ENCODE results near the gene CCDC192. TPM values are rescaled to one million over a fixed set of nuclear protein-coding genes. Genes with fewer than 3 reads are reported as not detected.

CCDC192 gene
- total and polyA plus RNA-seq, 2 experiments from 2014 or later: 0.40 TPM; not detected in 1

DNA sequence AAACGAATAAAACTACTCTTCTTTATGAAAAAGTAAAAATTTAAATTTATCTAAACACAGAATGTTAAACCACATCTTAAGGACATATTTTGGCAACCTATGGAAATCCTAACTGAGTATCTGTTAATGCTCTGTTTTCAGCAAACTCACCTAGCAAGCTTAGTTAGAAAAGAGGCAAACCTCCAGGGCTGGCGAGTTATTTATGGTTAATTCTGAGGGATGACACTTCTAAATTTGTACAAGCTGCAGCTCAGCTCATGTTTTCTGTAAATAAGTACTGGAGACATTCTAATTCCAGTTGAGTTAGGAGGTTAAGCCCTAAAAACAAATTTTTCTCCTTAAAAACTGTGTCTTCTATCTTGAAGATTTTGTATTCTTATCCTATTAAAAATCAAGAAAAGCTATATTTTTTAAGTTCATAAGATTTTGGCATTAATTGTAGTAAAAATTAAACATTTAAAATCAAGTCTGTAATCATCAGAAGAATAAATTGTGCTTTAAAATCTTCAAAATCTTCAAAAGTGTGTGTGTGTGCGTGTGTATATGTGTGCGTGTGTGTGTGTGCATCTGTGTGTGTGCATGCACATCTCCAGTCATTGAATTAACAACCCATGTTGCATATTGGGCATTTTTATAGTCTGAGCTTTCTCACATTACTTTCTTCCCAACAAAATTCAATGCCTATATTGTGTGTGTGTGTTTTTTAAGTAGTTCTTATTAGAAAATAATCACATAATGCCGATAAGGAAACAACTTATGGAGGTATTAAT lies 127.8 kb downstream of the CCDC192 start:
- Histone ChIP-seq H3K27me3 (ENCODE audit: insufficient read depth) (no peaks in the 10 kb centered on the region), H3K79me2 (replicated peaks; ENCODE audit: insufficient read depth) (no peaks in the 10 kb centered on the region), H3K4me3 (no peak overlapping the region), H3K36me3 (ENCODE audit: insufficient read depth) (no peaks in the 10 kb centered on the region), H3K9me2 (ENCODE audit: insufficient read depth) (no peaks in the 10 kb centered on the region), H3K4me2 (no peak overlapping the region), H3K27ac (ENCODE audit: low read depth) (no peak overlapping the region), H3K4me1 (ENCODE audit: insufficient read depth) (no peaks in the 10 kb centered on the region), H3F3A (replicated peaks; ENCODE audit: low read depth) (no peaks in the 10 kb centered on the region), H4K20me1 (replicated peaks; ENCODE audit: insufficient read depth) (no peaks in the 10 kb centered on the region), H2AFZ (no peak overlapping the region)
- H3K9me3 Mint-ChIP-seq: no peaks in the 10 kb centered on the region; the same call in 1 of the 3 replicates
- DNase-seq (ENCODE audit: low spot score) (no peak), ATAC-seq (no peak)
- no peaks in the 10 kb centered on the region for H3K36me3 Mint-ChIP-seq (ENCODE audit: low read depth)
- H3K4me1 Mint-ChIP-seq: no peaks in the 10 kb centered on the region
- TF ChIP-seq, protein P1, sequence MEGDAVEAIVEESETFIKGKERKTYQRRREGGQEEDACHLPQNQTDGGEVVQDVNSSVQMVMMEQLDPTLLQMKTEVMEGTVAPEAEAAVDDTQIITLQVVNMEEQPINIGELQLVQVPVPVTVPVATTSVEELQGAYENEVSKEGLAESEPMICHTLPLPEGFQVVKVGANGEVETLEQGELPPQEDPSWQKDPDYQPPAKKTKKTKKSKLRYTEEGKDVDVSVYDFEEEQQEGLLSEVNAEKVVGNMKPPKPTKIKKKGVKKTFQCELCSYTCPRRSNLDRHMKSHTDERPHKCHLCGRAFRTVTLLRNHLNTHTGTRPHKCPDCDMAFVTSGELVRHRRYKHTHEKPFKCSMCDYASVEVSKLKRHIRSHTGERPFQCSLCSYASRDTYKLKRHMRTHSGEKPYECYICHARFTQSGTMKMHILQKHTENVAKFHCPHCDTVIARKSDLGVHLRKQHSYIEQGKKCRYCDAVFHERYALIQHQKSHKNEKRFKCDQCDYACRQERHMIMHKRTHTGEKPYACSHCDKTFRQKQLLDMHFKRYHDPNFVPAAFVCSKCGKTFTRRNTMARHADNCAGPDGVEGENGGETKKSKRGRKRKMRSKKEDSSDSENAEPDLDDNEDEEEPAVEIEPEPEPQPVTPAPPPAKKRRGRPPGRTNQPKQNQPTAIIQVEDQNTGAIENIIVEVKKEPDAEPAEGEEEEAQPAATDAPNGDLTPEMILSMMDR (conservative IDR thresholded peaks at IDR 0.05; ENCODE audit: low read depth in 2 of 2): no peak
- no peak for TF ChIP-seq EZH2 (IDR thresholded peaks at IDR 0.05; ENCODE audit: low read depth, unreplicated experiment)
- no peak for TF ChIP-seq JUNB (IDR thresholded peaks at IDR 0.05; ENCODE audit: unreplicated experiment)
- TF ChIP-seq STAT1 (IDR thresholded peaks at IDR 0.05; ENCODE audit: unreplicated experiment): no peak
- TF ChIP-seq ZNF331 (CRISPR knock-in tag; IDR thresholded peaks at IDR 0.05; ENCODE audit: low read depth): no peak
- TF ChIP-seq EZH2phosphoT487 (IDR thresholded peaks at IDR 0.05; ENCODE audit: unreplicated experiment): no peak
- TF ChIP-seq POLR2AphosphoS5 (IDR thresholded peaks at IDR 0.05; ENCODE audit: low read depth): no peak
- no peak for TF ChIP-seq NANOG (IDR thresholded peaks at IDR 0.05; ENCODE audit: borderline replicate concordance)
- TF ChIP-seq, protein P2, sequence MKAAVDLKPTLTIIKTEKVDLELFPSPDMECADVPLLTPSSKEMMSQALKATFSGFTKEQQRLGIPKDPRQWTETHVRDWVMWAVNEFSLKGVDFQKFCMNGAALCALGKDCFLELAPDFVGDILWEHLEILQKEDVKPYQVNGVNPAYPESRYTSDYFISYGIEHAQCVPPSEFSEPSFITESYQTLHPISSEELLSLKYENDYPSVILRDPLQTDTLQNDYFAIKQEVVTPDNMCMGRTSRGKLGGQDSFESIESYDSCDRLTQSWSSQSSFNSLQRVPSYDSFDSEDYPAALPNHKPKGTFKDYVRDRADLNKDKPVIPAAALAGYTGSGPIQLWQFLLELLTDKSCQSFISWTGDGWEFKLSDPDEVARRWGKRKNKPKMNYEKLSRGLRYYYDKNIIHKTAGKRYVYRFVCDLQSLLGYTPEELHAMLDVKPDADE (IDR thresholded peaks at IDR 0.05): no peak
- no peak for TF ChIP-seq CREB1 (CRISPR knock-in tag; IDR thresholded peaks at IDR 0.05; ENCODE audit: low read depth)
- TF ChIP-seq, protein P3, sequence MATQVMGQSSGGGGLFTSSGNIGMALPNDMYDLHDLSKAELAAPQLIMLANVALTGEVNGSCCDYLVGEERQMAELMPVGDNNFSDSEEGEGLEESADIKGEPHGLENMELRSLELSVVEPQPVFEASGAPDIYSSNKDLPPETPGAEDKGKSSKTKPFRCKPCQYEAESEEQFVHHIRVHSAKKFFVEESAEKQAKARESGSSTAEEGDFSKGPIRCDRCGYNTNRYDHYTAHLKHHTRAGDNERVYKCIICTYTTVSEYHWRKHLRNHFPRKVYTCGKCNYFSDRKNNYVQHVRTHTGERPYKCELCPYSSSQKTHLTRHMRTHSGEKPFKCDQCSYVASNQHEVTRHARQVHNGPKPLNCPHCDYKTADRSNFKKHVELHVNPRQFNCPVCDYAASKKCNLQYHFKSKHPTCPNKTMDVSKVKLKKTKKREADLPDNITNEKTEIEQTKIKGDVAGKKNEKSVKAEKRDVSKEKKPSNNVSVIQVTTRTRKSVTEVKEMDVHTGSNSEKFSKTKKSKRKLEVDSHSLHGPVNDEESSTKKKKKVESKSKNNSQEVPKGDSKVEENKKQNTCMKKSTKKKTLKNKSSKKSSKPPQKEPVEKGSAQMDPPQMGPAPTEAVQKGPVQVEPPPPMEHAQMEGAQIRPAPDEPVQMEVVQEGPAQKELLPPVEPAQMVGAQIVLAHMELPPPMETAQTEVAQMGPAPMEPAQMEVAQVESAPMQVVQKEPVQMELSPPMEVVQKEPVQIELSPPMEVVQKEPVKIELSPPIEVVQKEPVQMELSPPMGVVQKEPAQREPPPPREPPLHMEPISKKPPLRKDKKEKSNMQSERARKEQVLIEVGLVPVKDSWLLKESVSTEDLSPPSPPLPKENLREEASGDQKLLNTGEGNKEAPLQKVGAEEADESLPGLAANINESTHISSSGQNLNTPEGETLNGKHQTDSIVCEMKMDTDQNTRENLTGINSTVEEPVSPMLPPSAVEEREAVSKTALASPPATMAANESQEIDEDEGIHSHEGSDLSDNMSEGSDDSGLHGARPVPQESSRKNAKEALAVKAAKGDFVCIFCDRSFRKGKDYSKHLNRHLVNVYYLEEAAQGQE (IDR thresholded peaks at IDR 0.05; ENCODE audit: unreplicated experiment): no peak
- TF ChIP-seq, protein P4, sequence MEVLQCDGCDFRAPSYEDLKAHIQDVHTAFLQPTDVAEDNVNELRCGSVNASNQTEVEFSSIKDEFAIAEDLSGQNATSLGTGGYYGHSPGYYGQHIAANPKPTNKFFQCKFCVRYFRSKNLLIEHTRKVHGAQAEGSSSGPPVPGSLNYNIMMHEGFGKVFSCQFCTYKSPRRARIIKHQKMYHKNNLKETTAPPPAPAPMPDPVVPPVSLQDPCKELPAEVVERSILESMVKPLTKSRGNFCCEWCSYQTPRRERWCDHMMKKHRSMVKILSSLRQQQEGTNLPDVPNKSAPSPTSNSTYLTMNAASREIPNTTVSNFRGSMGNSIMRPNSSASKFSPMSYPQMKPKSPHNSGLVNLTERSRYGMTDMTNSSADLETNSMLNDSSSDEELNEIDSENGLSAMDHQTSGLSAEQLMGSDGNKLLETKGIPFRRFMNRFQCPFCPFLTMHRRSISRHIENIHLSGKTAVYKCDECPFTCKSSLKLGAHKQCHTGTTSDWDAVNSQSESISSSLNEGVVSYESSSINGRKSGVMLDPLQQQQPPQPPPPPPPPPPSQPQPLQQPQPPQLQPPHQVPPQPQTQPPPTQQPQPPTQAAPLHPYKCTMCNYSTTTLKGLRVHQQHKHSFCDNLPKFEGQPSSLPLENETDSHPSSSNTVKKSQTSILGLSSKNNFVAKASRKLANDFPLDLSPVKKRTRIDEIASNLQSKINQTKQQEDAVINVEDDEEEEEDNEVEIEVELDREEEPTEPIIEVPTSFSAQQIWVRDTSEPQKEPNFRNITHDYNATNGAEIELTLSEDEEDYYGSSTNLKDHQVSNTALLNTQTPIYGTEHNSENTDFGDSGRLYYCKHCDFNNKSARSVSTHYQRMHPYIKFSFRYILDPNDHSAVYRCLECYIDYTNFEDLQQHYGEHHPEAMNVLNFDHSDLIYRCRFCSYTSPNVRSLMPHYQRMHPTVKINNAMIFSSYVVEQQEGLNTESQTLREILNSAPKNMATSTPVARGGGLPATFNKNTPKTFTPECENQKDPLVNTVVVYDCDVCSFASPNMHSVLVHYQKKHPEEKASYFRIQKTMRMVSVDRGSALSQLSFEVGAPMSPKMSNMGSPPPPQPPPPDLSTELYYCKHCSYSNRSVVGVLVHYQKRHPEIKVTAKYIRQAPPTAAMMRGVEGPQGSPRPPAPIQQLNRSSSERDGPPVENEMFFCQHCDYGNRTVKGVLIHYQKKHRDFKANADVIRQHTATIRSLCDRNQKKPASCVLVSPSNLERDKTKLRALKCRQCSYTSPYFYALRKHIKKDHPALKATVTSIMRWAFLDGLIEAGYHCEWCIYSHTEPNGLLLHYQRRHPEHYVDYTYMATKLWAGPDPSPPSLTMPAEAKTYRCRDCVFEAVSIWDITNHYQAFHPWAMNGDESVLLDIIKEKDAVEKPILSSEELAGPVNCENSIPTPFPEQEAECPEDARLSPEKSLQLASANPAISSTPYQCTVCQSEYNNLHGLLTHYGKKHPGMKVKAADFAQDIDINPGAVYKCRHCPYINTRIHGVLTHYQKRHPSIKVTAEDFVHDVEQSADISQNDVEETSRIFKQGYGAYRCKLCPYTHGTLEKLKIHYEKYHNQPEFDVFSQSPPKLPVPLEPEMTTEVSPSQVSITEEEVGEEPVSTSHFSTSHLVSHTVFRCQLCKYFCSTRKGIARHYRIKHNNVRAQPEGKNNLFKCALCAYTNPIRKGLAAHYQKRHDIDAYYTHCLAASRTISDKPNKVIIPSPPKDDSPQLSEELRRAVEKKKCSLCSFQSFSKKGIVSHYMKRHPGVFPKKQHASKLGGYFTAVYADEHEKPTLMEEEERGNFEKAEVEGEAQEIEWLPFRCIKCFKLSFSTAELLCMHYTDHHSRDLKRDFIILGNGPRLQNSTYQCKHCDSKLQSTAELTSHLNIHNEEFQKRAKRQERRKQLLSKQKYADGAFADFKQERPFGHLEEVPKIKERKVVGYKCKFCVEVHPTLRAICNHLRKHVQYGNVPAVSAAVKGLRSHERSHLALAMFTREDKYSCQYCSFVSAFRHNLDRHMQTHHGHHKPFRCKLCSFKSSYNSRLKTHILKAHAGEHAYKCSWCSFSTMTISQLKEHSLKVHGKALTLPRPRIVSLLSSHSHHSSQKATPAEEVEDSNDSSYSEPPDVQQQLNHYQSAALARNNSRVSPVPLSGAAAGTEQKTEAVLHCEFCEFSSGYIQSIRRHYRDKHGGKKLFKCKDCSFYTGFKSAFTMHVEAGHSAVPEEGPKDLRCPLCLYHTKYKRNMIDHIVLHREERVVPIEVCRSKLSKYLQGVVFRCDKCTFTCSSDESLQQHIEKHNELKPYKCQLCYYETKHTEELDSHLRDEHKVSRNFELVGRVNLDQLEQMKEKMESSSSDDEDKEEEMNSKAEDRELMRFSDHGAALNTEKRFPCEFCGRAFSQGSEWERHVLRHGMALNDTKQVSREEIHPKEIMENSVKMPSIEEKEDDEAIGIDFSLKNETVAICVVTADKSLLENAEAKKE (CRISPR knock-in tag; IDR thresholded peaks at IDR 0.05): no peak
- no peak for TF ChIP-seq ZNF114 (CRISPR knock-in tag; IDR thresholded peaks at IDR 0.05)
- H3K27me3 Mint-ChIP-seq (ENCODE audit: insufficient read depth, low read depth, poor library complexity): no peaks in the 10 kb centered on the region
- no peak overlapping the region for H3K4me3 Mint-ChIP-seq
- no peak overlapping the region for H3K27ac Mint-ChIP-seq
